ENCODE data around the gene ACOT6. TPM values are rescaled to one million over a fixed set of nuclear protein-coding genes. Genes with fewer than 3 reads are reported as not detected.

Gene ACOT6
- polyA plus RNA-seq, 1 of the 3 experiments (the other 2 are of a cell fraction): not detected

DNA sequence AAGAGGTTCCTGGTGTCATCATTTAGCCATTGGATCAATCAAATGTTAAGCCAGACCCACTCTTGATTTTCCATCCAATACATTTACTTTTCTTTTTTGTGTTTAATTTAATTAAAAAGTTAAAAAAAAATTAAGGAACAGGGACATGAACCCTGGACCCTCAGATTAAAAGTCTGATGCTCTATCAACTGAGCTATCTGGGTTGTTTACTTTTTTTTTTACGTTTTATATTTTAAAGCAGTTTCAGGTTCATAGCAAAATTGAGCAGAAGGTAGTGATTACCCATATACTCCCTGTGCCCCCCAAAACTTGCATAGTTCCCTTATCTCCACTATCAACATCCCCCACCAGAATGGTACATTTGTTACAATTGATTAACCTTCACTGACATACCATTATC is 23.6 kb upstream of the ACOT6 start:
- Histone ChIP-seq H3F3A (replicated peaks; ENCODE audit: insufficient read depth) (no peaks in the 10 kb centered on the region), H3K4me2 (no peak overlapping the region), H3K4me1 (ENCODE audit: control insufficient read depth in 1 of 2, insufficient read depth in 2 of 2, low read depth in 1 of 2, low read length in 1 of 2) (no peaks in the 10 kb centered on the region; a peak in 1 of 4 replicates), H3K36me3 (replicated peaks in 1 of 2; ENCODE audit: control insufficient read depth in 1 of 2, insufficient read depth in 2 of 2, low read length in 1 of 2) (no peaks in the 10 kb centered on the region), H3K27ac (ENCODE audit: low read depth in 2 of 2, low read length in 1 of 2) (no peak overlapping the region), H3K9me3 (no peaks in the 10 kb centered on the region), H4K20me1 (ENCODE audit: insufficient read depth) (no peaks in the 10 kb centered on the region), H2AFZ (ENCODE audit: low read depth) (no peak overlapping the region), H3K79me2 (ENCODE audit: insufficient read depth) (no peaks in the 10 kb centered on the region), H3K9me2 (no peaks in the 10 kb centered on the region), H3K4me3 (ENCODE audit: low read depth in 2 of 2, low read length in 1 of 2) (no peak overlapping the region), H3K9ac (no peak overlapping the region), H3K27me3 (ENCODE audit: insufficient read depth) (no peaks in the 10 kb centered on the region; the same call in 1 of the 2 replicates)
- ChIA-PET POLR2A (no interaction called here), CTCF (no interaction called here)
- TF ChIP-seq SIN3A (IDR thresholded peaks at IDR 0.05; ENCODE audit: borderline replicate concordance, low read depth, low read length): no peak
- TF ChIP-seq RXRA (IDR thresholded peaks at IDR 0.05; ENCODE audit: borderline replicate concordance, low read depth): no peak
- TF ChIP-seq FOXJ3 (CRISPR knock-in tag; IDR thresholded peaks at IDR 0.05): no peak
- TF ChIP-seq RCOR1 (IDR thresholded peaks at IDR 0.05; ENCODE audit: low read length): no peak
- no peak for TF ChIP-seq POLR2AphosphoS5 (IDR thresholded peaks at IDR 0.05; ENCODE audit: low read depth, low read length)
- TF ChIP-seq FOXM1 (IDR thresholded peaks at IDR 0.05; ENCODE audit: low read depth): no peak
- TF ChIP-seq, protein P1, sequence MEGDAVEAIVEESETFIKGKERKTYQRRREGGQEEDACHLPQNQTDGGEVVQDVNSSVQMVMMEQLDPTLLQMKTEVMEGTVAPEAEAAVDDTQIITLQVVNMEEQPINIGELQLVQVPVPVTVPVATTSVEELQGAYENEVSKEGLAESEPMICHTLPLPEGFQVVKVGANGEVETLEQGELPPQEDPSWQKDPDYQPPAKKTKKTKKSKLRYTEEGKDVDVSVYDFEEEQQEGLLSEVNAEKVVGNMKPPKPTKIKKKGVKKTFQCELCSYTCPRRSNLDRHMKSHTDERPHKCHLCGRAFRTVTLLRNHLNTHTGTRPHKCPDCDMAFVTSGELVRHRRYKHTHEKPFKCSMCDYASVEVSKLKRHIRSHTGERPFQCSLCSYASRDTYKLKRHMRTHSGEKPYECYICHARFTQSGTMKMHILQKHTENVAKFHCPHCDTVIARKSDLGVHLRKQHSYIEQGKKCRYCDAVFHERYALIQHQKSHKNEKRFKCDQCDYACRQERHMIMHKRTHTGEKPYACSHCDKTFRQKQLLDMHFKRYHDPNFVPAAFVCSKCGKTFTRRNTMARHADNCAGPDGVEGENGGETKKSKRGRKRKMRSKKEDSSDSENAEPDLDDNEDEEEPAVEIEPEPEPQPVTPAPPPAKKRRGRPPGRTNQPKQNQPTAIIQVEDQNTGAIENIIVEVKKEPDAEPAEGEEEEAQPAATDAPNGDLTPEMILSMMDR (IDR thresholded peaks at IDR 0.05): no peak
- no peak for TF ChIP-seq TEAD4 (IDR thresholded peaks at IDR 0.05; ENCODE audit: borderline replicate concordance, insufficient read depth)
- no peak for TF ChIP-seq MAX (IDR thresholded peaks at IDR 0.05; ENCODE audit: low read depth)
- TF ChIP-seq REST (IDR thresholded peaks at IDR 0.05; ENCODE audit: low read depth, low read length): no peak
- TF ChIP-seq NFIC (IDR thresholded peaks at IDR 0.05; ENCODE audit: borderline replicate concordance): no peak
- TF ChIP-seq YY1 (IDR thresholded peaks at IDR 0.05; ENCODE audit: low read depth): no peak
- 63% methylated on average over 1 of the region's 1 CpG for WGBS (ENCODE audit: low lambda C conversion rate)
- DNase-seq: no peak

DNA sequence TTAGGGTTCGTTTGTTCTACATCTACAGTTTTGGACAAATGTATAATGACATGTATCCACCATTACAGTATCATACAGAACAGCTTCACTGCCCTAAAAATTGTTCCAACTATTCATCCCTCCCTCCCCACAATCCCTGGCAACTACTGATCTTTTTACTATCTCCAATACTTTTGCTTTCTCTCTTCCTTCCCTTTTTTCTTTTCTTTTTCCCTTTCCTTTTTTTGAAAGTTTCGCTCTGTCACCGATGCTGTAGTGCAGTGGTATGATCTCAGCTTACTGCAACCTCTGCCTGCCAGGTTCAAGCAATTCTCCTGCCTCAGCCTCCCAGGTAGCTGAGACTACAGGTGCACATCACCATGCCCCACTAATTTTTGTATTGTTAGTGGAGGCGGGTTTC is 23.2 kb upstream of the ACOT6 start:
- H3K9me3 ChIP-seq: no peaks in the 10 kb centered on the region
- H3K36me3 ChIP-seq (replicated peaks in 1 of 2; ENCODE audit: control insufficient read depth in 1 of 2, insufficient read depth in 2 of 2, low read length in 1 of 2): no peaks in the 10 kb centered on the region
- no peaks in the 10 kb centered on the region; the same call in 1 of the 2 replicates for H3K27me3 ChIP-seq (ENCODE audit: insufficient read depth)
- H3K79me2 ChIP-seq (ENCODE audit: insufficient read depth): no peaks in the 10 kb centered on the region
- ChIA-PET CTCF (no interaction called here), POLR2A (interaction anchor here (0.5 kb wide), 1 partner anchor 19 kb away, joined by 4 read pairs; no protein-coding TSS in a partner anchor)
- no peak for DNase-seq
- H3K9ac ChIP-seq: no peak overlapping the region
- H3K4me2 ChIP-seq: no peak overlapping the region
- H4K20me1 ChIP-seq (ENCODE audit: insufficient read depth): no peaks in the 10 kb centered on the region
- no peak overlapping the region for H2AFZ ChIP-seq (ENCODE audit: low read depth)
- H3K4me3 ChIP-seq (ENCODE audit: low read depth in 2 of 2, low read length in 1 of 2): no peak overlapping the region
- no peaks in the 10 kb centered on the region for H3K9me2 ChIP-seq
- no peaks in the 10 kb centered on the region; a peak in 1 of 4 replicates for H3K4me1 ChIP-seq (ENCODE audit: control insufficient read depth in 1 of 2, insufficient read depth in 2 of 2, low read depth in 1 of 2, low read length in 1 of 2)
- WGBS (ENCODE audit: low lambda C conversion rate): 74% methylated on average over 4 of the region's 4 CpGs
- H3F3A ChIP-seq (replicated peaks; ENCODE audit: insufficient read depth): no peaks in the 10 kb centered on the region
- TF ChIP-seq MAX (IDR thresholded peaks at IDR 0.05; ENCODE audit: low read depth): no peak
- TF ChIP-seq GABPA (IDR thresholded peaks at IDR 0.05; ENCODE audit: low read depth): no peak
- TF ChIP-seq EP300 (IDR thresholded peaks at IDR 0.05; ENCODE audit: borderline replicate concordance in 1 of 2, low read depth in 1 of 2, low read length in 1 of 2): no peak
- TF ChIP-seq TEAD4 (IDR thresholded peaks at IDR 0.05; ENCODE audit: borderline replicate concordance, insufficient read depth): no peak
- TF ChIP-seq GATA2 (CRISPR knock-in tag; IDR thresholded peaks at IDR 0.05): no peak
- TF ChIP-seq ELF1 (IDR thresholded peaks at IDR 0.05): no peak
- no peak for TF ChIP-seq SIN3A (IDR thresholded peaks at IDR 0.05; ENCODE audit: borderline replicate concordance, low read depth, low read length)
- no peak for TF ChIP-seq TAF1 (IDR thresholded peaks at IDR 0.05; ENCODE audit: borderline replicate concordance, low read depth, low read length)
- TF ChIP-seq, protein P2, sequence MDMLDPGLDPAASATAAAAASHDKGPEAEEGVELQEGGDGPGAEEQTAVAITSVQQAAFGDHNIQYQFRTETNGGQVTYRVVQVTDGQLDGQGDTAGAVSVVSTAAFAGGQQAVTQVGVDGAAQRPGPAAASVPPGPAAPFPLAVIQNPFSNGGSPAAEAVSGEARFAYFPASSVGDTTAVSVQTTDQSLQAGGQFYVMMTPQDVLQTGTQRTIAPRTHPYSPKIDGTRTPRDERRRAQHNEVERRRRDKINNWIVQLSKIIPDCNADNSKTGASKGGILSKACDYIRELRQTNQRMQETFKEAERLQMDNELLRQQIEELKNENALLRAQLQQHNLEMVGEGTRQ (IDR thresholded peaks at IDR 0.05; ENCODE audit: borderline replicate concordance, low read depth, low read length): no peak
- TF ChIP-seq POLR2AphosphoS5 (IDR thresholded peaks at IDR 0.05; ENCODE audit: low read depth, low read length): no peak
- H3K27ac ChIP-seq (ENCODE audit: low read depth in 2 of 2, low read length in 1 of 2): no peak overlapping the region
